Measurements from ENCODE around the gene SUCLG1.
A peak's percentile ranks its signal among the peaks of the same experiment; 100 is the strongest.
"Not testable (repeated sequence)": the region's sequence is repeated elsewhere in the genome, so short reads cannot be mapped to it uniquely, and the experiment has no call there.

Gene SUCLG1

GRCh38 chr2:84459018-84459943 lies at the start of gene SUCLG1:
SUCLG1 (minus strand) TSS chr2:84459280; CDS start chr2:84459269, 11 bp downstream.
- peak; percentile 74 for DNase-seq

- DNase-seq = no peak
Measured at GRCh38 chr2:84498150-84498799, 39.2 kb upstream of the SUCLG1 start.

GRCh38 chr2:84497285-84497684 lies 38.2 kb upstream of the SUCLG1 start:
- no peak for DNase-seq

DNA sequence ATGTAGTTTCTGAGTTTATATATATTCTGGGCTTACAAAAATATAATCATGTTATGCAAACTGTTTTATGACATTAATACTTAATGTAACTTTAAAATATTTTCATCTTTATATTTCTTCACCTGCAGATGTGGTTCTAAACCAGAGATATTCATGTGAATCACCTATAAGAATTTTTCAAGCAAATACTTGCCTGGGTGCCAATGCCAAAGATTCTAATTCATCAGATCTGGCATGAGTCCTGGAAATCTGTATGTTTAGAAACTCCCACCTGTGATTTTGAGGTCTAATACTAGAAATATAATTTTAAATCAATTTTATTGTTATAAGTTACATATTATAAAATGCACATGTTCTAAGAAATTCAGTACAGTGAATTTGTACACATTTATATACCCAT lies 37.3 kb upstream of the SUCLG1 start:
- DNase-seq = no peak

GRCh38 chr2:84495539-84496146 lies 36.6 kb upstream of the SUCLG1 start:
- DNase-seq = peak; percentile 13

- DNase-seq = no peak
Measured at GRCh38 chr2:84494070-84494469, 35.0 kb upstream of the SUCLG1 start.

- DNase-seq = no peak
Measured at GRCh38 chr2:84493514-84493913, 34.4 kb upstream of the SUCLG1 start.

- DNase-seq = no peak
Measured at GRCh38 chr2:84492571-84492970, 33.5 kb upstream of the SUCLG1 start.

DNA sequence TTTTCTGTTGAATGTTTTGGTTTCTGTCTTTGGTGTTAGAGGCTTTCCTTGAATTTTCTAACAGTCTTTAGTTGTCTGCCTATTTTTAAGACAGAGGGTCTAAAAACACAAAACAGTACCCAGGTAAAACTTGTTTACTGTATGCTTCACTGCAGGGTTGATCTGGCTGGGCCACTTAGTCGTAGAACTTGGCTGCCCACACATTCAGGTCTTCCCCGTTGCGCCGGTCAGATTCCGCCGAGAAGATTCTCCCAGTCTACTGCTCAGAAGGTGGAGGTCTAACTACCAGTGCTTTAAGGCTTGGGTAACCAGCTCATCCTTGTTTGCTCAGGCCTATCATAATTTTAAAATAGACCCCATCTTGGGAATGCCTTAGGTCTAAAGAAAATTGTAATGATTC lies 32.7 kb upstream of the SUCLG1 start:
- DNase-seq = no peak

DNA sequence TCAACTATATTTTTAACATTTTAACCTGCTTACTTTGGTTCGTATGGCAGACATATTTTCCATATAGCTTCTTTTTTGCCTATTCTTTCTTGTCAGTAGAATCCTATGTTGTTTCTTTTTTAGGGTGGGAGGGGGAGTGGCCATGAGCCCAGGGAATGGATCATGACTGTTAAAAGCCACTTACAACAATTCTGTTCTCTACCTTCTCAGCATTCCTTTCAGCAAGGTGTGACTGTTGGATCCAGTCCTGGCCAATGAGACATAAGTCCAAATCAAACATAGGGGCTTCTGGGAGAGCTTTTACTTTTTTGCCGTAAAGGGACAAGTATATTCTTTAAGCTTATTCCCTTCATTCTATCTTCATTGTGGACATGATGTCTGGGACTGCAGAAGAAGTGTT lies 32.2 kb upstream of the SUCLG1 start:
- DNase-seq = no peak

GRCh38 chr2:84487298-84487996 lies 28.4 kb upstream of the SUCLG1 start:
- no peak for DNase-seq

DNA sequence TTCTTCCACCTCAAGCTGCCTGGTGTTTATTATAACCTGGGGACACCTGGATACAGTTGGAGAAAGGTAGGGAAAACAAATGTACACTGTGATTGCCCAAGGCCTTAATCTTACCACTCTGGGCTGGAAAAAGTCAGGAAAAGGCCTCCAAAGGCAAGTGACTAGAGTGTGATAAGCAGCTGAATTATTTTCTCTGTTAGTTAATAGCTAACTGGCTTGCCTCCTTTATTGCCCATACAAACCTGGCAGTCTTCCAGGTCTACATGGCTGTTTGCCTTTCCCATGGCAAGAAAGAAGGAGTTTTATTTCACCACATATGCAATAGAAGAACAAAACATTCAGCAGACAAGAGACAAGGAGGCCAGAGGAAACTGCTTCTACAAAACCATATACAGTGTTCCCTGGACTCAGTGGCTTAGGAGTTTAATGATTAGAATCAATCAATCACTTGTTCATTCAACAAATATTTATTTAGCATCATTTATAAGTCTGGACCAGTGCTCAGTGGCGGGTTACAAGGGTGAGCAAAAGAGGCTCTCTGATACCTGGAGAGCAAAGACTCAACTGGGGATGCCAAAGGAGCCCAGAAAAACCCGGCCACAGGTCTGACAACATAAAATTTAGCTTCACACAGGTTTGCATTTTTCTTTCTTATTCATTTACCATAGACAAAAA lies 27.5 kb upstream of the SUCLG1 start:
- peak; percentile 54 for DNase-seq

GRCh38 chr2:84483320-84483719 lies 24.2 kb upstream of the SUCLG1 start:
- DNase-seq = no peak

GRCh38 chr2:84482603-84483002 lies 23.5 kb upstream of the SUCLG1 start:
- DNase-seq = no peak

DNA sequence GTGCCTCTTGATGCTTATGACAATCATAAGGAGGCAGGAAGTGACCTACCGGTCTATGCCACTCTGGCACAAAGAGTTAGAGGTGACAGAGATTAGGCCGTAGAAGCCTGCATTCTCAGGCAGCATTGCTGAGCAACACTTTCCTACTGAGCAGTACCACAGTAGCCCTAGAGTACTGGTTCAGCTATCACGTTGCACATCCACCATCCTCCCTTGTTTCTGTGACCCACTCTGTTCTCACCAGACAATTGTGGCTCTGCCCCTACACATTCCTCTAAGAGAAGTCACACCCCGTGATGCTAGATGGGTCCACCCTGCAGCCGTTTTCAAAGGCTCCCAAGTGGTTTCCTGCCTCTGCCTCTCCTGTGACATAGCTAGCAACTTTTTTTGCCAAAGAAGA lies 22.6 kb upstream of the SUCLG1 start:
- no peak for DNase-seq

GRCh38 chr2:84478867-84479266 lies 19.8 kb upstream of the SUCLG1 start:
- no peak for DNase-seq

DNA sequence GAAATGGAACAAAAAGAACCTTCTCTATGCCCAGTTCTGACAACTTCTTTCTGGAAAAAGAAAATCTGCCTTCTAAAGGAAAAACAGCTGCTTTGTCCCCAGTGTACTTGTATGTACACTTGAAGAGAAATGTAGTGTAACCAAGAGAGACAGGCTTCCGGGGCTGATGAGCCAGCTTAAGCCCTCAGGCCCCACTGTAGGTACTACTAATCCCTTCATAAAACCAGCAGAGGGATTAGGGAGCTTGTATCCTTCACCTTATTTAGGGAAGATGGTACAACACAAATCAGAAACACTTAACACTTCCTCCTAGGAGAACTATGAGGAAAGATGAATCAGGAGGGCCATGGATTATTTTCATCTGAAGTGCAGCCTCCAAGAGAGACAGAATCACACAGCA lies 18.8 kb upstream of the SUCLG1 start:
- DNase-seq = no peak

- peak; percentile 20 for DNase-seq
Measured at GRCh38 chr2:84474176-84474575, 15.1 kb upstream of the SUCLG1 start.

DNA sequence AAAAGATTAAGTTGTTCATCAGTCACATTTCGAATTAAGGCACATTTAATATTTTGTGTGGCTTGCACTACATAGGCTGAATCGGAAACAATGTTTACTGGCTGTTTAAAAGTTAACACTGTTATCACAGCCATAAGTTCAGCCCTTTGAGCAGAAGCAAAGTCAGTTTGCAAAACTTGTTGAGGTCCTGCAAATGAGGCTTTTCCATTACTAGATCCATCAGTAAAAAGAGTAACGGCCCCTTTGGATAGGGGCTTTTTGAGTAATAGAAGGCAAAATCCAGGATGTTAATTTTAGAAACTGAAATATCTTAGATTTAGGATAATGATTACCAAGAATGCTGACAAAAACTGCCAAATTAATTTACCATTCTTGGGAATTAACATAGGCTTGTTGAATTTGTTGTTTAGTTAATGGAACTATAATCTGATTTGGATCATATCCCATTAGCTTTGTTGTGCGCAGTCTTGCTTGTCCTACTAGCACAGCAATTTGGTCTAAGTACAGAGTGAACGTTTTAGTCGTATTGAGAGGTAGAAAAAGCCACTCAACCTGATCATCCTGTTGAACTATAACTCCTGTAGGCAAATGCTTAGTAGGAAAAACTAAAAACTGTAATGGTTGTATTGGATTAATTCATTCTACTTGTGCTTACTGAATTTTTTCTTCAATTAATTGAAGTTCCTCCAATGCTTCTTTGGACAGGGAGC lies 13.9 kb upstream of the SUCLG1 start:
- no peak for DNase-seq

GRCh38 chr2:84472423-84472822 lies 13.3 kb upstream of the SUCLG1 start:
- not testable (repeated sequence) for DNase-seq

GRCh38 chr2:84467389-84467788 lies 8.3 kb upstream of the SUCLG1 start:
- DNase-seq = no peak

- no peak for DNase-seq
Measured at GRCh38 chr2:84461310-84461709, 2.2 kb upstream of the SUCLG1 start.
